Posterior cingulate gyrus (tissue), 11 donors: ENCODE measurements around the gene PTGR3.

Experiments
- DNase-seq, 10 donors: peaks; one replicate each; pipeline versions ENCODE4 v3.0.0 to v3.0.0-alpha.2; 2020 to 2021; ENCODE audit warnings: mixed read lengths in 3 of 10
- intact Hi-C: fragments of 100-400 bp; cut with DNase I; formaldehyde crosslinking; loops from one replicate; pipeline ENCODE4 v1.15.1; 2023

The PTGR3 gene

DNA sequence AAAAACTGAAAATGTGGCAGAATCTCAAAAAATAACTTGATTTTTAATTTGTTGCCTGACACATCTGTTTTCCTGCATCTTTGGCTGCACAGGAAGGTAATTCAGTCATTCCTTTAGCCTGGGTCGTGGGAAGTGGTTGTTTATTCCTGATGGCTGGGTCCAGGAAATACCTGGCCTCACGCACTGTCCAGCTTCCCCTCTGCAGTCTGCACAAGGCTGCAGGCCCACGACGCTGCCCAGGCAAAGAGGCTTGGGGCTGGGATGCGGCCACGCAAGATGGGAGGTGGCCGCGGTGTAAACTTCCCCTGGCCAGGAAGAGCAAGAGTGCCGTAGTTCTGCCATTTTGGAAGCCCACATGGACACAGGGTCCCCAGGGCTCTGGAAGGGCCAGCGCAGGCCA is 29.8 kb upstream of the PTGR3 start:
- no peak for DNase-seq
- intact Hi-C loops = no loop called here

GRCh38 chr18:75238100-75238499 is 29.2 kb upstream of the PTGR3 start:
- intact Hi-C loops = no loop called here
- peak in 4 of 10 donors; percentile 48 to 90 (median 78) for DNase-seq

DNA sequence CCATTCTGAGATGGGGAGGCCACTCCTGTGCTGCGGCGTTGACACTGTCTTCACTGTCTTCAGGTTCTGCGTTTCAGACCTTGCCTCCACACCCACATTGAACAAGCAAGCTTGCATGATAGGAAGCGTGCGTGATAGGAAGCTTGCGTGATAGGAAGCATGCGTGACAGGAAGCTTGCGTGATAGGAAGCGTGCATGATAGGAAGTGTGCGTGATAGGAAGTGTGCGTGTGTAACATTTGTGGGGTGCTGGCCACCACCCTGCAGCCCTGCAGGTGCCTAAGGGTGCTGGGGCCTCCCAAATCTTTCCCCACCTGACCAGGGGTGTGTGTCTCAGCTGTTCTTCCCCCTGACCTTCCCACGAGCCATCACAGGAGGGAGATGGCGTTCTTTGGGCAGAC is 27.0 kb upstream of the PTGR3 start:
- intact Hi-C loops = no loop called here
- DNase-seq = no peak

- DNase-seq = no peak
- intact Hi-C loops = no loop called here
Measured at GRCh38 chr18:75234901-75235300, 26.0 kb upstream of the PTGR3 start.

- DNase-seq = peak in 1 of 10 donors; percentile 87
Measured at GRCh38 chr18:75231053-75231406, 22.1 kb upstream of the PTGR3 start.

GRCh38 chr18:75230163-75231052 is 21.5 kb upstream of the PTGR3 start:
- DNase-seq = no peak
- intact Hi-C loops = no loop called here

More at GRCh38 chr18:75231053-75231406, 22.1 kb upstream of the PTGR3 start:
- intact Hi-C loops = no loop called here

GRCh38 chr18:75229437-75229836 is 20.5 kb upstream of the PTGR3 start:
- no peak for DNase-seq
- intact Hi-C loops = no loop called here

- no peak for DNase-seq
- intact Hi-C loops = no loop called here
Measured at GRCh38 chr18:75228967-75229366, 20.0 kb upstream of the PTGR3 start.

DNA sequence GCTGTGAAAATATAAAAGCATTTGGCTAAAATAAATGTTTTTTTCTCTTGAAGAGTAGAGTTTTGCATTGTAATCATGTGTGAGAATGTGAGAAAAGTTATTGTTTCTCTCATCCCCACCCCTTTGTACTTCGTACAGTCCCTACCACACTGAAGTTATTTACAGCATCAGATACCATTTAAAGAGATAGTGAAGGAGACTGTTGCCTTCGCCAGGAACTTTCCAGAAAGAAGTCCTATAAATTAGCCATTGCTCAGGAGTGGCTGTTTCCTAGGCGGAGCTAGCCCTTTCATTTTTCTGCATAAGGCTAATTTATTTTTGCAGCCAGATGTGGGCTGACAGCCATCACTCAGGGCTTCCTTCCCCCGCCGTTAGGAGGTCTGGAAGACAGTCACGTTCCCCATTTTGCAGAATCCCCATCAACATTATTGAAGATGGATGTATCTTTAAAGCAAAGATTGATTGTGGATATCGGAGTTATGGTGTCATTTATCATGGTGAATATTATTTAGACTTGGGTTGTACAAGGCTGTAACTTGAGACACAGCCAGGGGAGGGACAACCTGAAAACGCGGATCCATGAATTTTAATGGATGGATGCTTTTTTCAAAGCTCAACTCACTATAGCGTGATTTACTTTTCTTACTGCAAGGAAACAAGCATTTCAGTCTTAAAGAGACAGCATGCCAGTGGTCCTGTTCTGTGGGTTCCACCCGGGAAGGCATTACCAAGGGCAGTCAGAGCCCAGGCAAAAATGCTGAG is 18.8 kb upstream of the PTGR3 start:
- no peak for DNase-seq

DNA sequence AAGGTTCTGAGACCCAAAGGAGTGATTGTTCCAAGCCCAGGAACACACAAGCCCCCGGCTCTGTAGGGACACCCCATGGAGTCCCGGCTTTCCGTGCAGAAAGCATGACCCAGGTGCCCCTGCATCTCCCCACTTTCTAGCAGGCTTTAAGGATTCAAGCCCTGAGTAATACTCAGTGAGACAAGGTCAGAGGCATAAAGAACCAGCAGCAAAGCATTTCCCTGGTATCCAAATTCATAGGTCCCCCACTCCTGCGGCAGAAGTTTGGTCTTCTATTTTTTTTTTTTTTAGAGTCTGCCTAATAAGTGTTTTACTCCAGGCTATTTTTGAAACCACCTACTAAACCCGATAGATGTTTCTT is 18.0 kb upstream of the PTGR3 start:
- no peak for DNase-seq
- intact Hi-C loops = no loop called here

More for the DNA sequence above, 18.8 kb upstream of the PTGR3 start:
- intact Hi-C loops = no loop called here

- no peak for DNase-seq
- intact Hi-C loops = no loop called here
Measured at GRCh38 chr18:75226286-75226955, 17.5 kb upstream of the PTGR3 start.

DNA sequence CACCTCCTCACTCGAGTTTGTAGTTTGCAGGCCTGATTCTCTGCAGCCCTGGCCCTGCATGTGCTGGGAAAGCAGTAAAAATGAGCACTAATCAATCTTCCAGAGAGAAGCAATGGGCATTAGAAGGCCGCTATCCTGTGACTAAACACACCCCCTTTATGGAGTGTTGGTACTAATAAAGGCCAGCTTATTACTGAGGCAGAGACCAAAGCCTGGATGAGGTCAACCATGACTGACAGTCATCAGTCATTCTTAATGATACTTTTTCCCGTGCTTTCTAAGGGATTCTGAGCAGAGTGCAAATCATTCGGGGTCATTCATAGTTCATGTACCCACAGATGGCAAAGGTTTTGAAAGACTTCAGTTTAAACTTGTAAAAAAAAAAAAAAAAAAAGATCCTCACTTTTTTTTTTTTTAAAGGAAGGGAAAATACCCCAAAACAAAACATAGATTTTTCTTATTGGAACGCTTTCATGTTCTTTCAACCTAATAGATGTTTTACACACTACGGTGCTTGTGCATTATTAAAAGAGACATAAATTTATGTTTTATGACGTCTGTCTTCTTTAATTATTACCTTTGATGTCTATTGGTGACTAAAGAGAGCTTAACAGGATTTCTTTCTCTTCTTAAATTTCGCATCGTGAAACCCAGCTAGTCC is 14.9 kb upstream of the PTGR3 start:
- intact Hi-C loops = no loop called here

GRCh38 chr18:75222407-75222806 is 13.5 kb upstream of the PTGR3 start:
- intact Hi-C loops = no loop called here
- DNase-seq = no peak

More for the DNA sequence above, 14.9 kb upstream of the PTGR3 start:
- no peak for DNase-seq

DNA sequence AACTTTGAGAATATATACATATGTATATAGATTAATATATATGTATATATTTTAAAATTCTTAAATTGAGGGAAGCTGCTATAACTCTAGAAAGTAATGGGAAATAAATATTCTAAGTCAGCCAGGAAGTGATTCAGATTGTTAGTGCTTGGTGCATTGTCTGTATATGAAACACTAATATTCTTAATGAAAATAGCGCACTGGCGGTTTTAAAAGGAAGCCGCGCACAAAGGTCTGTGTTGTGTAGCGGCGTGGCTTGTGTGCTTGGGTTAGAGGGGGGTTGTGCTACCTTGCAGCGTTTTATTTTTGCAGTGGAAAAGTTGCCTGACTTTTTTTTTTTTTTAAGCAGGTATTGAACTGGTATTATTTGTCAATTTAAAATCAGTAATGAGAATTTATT is 13.0 kb upstream of the PTGR3 start:
- intact Hi-C loops = no loop called here

DNA sequence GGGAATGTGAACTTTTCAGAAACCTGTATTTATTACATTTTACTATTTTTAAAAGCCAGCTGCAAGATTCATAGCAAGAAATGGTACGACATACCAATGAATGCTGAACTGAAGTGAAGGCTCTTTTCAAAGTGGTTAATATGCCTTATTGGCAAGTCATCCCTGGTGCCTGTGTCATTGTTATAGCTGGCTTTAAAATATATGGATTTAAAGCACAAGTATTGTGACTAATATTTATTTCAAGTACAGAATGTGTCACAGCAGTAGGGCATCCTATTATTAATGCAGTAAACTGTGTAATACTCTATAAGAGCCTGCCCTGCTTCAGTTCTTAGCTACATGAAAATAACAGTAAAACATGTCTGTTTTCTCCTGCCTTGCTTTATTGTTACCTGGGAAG is 12.5 kb upstream of the PTGR3 start:
- intact Hi-C loops = no loop called here

More for the DNA sequence above, 13.0 kb upstream of the PTGR3 start:
- no peak for DNase-seq

DNA sequence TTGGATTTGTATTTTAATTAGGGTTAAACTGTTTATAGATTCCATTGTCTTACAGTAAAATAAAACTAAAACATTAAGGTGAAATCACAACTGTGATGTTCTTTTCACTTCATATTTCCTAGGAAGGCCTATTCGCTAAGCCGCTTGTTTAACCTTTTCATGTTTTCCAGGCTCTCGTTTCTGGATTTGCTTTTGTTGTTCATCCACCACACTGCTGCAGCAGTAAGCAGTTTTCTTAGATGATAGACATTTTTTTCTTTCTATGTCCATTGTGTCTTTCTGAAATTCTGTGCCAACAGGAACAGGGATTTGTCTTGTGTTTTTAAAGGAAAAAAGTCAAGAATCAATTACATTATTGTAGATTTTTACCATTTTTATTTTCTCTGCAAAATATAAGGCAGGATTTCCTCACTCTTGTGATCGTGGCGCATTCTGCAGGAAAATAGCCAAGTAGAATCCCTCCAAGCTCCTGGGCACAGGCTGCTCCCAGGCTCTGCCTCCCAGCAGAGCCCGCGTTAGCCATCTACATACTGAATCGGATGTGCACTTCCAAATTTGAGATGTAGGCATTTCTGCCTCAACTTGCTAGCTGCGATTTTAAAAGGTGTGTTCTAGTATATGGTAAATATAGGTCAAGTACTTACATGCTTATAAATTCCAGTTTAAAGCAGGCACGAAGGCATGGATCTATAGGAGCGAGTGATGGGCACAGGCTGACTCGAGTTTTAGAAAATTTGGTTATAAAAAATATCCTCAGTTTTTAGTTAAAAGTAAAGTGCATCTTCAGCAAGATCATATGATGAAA is 11.8 kb upstream of the PTGR3 start:
- intact Hi-C loops = no loop called here
- no peak for DNase-seq

More for the DNA sequence above, 12.5 kb upstream of the PTGR3 start:
- no peak for DNase-seq

GRCh38 chr18:75219745-75220375 is 10.9 kb upstream of the PTGR3 start:
- intact Hi-C loops = no loop called here
- no peak for DNase-seq

DNA sequence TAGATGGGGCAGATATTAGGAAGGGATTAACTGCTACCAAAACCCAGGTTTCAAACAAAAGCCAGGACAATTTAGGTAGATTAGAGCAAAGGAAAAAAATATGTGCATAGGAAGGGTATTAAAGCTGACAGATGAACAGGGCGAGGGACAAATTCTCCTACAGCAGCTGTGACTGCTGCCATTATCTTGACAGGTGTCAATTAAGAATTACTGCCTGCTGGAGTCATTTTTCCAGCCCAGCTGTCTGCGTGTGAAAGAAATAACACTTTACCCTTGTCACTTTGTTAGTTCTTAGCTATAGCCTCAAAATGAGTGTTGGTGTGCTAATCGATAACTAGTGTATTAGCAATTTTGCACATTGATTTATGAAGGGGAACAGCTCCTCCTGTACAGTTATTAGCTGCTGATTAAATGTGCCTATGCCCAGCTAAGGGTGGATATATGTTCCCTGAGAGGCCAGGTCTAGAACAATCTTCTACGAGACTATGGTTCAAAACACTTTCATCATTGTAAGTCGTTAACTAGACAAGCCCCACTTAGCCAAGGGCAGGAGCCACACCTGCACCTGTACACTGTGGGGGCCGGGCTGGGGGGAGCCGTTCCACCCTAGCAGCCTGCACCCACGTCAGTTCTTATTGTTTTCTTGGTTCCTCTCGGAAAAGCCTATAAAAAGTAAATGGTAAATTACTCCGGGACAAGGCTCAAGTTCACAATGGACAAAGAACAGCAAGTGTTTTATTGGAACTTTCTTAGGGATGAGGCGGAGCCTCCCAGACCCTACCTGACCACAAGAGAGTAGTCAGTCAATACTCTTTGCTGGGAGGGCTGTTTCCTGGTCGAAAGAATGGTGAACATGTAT is 9.4 kb upstream of the PTGR3 start:
- intact Hi-C loops = no loop called here
- DNase-seq = no peak
